HCT116 (cell line): ENCODE measurements around the gene PDSS2. TPM values are rescaled to one million over a fixed set of nuclear protein-coding genes. Genes with fewer than 3 reads are reported as not detected.

Source experiments
- ATAC-seq: fragments of 200-7000 bp; cut with Tn5 transposase; 2 replicates; pipeline ENCODE4 v1.9.1; 2020; ENCODE audit warnings: mild to moderate bottlenecking, moderate library complexity
- BruUV-seq: library from RNA; stranded (reverse); fragments of 400-500 nt; replicated peaks from 2 replicates; lab custom pipeline; 2021; lab: Mats Ljungman, UMichigan
- CTCF ChIA-PET: fragments of 300-600 bp; sonication (Branson Sonifier 250); formaldehyde crosslinking; loops from one replicate; lab custom pipeline; 2021; ENCODE audit warnings: antibody characterized with exemption; lab: Charles Lee
- POLR2A ChIA-PET: fragments of 300-600, 350-600 bp; sonication (Branson Sonifier 250); formaldehyde crosslinking; loops from one replicate; lab custom pipeline; 2021; ENCODE audit warnings: antibody characterized with exemption; lab: Charles Lee
- RAD21 ChIA-PET, 2 experiments: fragments of 300-600 bp; sonication (Branson Sonifier 250); formaldehyde crosslinking; loops; one replicate each; lab custom pipeline; 2023; ENCODE audit warnings: low total read pairs in 2 of 2; ENCODE audit not compliant: uncharacterized antibody in 2 of 2, unreplicated experiment in 2 of 2, low non-redundant PET in 1 of 2; lab: Charles Lee
- DNase-seq: peaks from one replicate; pipeline ENCODE4 v3.0.0-alpha.2; 2010; ENCODE audit warnings: low read depth, low spot score
- H2AFZ ChIP-seq: fragments of 200-600 bp; shearing (Covaris generic), sonication (generic); 2 replicates; pipeline ENCODE4 v1.6.1; 2017; ENCODE audit warnings: low read depth, mixed run types, mixed read lengths, antibody characterized with exemption, low read length; ENCODE audit not compliant: poor library complexity, severe bottlenecking
- H3K27ac ChIP-seq: 2 replicates; pipeline ENCODE4 v1.5.1; 2012; ENCODE audit warnings: low read depth, low read length
- H3K27me3 ChIP-seq: fragments of 200-600 bp; sonication (generic); 2 replicates; pipeline ENCODE4 v1.6.1; 2016; ENCODE audit warnings: mixed run types, low read length, mixed read lengths; ENCODE audit not compliant: insufficient read depth
- H3K36me3 ChIP-seq, 2 experiments: fragments of 200-500 bp in 1 of 2; fragments of 200-600 bp in 1 of 2; sonication (Bioruptor generic) in 1 of 2; sonication (generic) in 1 of 2; 2 replicates each; pipeline versions ENCODE4 v1.5.1 to v1.6.1; 2014 to 2016; ENCODE audit warnings: low read length in 2 of 2, inconsistent platforms in 1 of 2, mixed read lengths in 1 of 2, mixed run types in 1 of 2; ENCODE audit not compliant: insufficient read depth in 2 of 2, control insufficient read depth in 1 of 2
- H3K4me1 ChIP-seq, 2 experiments: fragments of 200-600 bp in 1 of 2; sonication (generic) in 1 of 2; 2 replicates each; pipeline versions ENCODE4 v1.5.1 to v1.6.1; 2012 to 2017; ENCODE audit warnings: low read length in 2 of 2, inconsistent platforms in 1 of 2, mild to moderate bottlenecking in 1 of 2, mixed read lengths in 1 of 2, mixed run types in 1 of 2, moderate library complexity in 1 of 2; ENCODE audit not compliant: insufficient read depth in 2 of 2, control insufficient read depth in 1 of 2
- H3K4me2 ChIP-seq: fragments of 200-600 bp; sonication (generic); 2 replicates; pipeline ENCODE4 v1.6.1; 2017; ENCODE audit warnings: mixed run types, low read length, mixed read lengths
- H3K4me3 ChIP-seq, 2 experiments: fragments of 200-600 bp in 1 of 2; sonication (generic) in 1 of 2; replicated peaks in 1 of 2; 2 replicates each; pipeline ENCODE4 v1.5.1; 2011 to 2016; ENCODE audit warnings: low read length in 2 of 2, control low read depth in 1 of 2, low read depth in 1 of 2, mild to moderate bottlenecking in 1 of 2, mixed read lengths in 1 of 2, mixed run types in 1 of 2
- H3K79me2 ChIP-seq: fragments of 200-600 bp; sonication (generic); 2 replicates; pipeline ENCODE4 v1.6.1; 2017; ENCODE audit warnings: mild to moderate bottlenecking, mixed run types, low read length, moderate library complexity, mixed read lengths; ENCODE audit not compliant: insufficient read depth
- H3K9ac ChIP-seq: fragments of 200-600 bp; sonication (generic); 2 replicates; pipeline ENCODE4 v1.6.1; 2016; ENCODE audit warnings: low read length, mixed read lengths
- H3K9me2 ChIP-seq: fragments of 200-600 bp; sonication (generic), shearing (Covaris generic); 2 replicates; pipeline ENCODE4 v1.6.1; 2017; ENCODE audit warnings: mixed run types, mild to moderate bottlenecking, moderate library complexity; ENCODE audit not compliant: insufficient read depth
- H3K9me3 ChIP-seq, 2 experiments: fragments of 200-500 bp in 1 of 2; fragments of 200-600 bp in 1 of 2; sonication (Bioruptor generic) in 1 of 2; sonication (generic) in 1 of 2; 2 replicates each; pipeline ENCODE4 v1.6.1; 2014 to 2017; ENCODE audit warnings: low read length in 2 of 2, mixed read lengths in 2 of 2, inconsistent platforms in 1 of 2, low read depth in 1 of 2, mild to moderate bottlenecking in 1 of 2, mixed run types in 1 of 2, moderate library complexity in 1 of 2; ENCODE audit not compliant: control insufficient read depth in 1 of 2, insufficient read depth in 1 of 2
- H4K20me1 ChIP-seq: fragments of 200-600 bp; sonication (generic), shearing (Covaris generic); 2 replicates; pipeline ENCODE4 v1.6.1; 2017; ENCODE audit warnings: mixed run types, mild to moderate bottlenecking, moderate library complexity; ENCODE audit not compliant: insufficient read depth
- ATF3 ChIP-seq: IDR thresholded peaks from 2 replicates; pipeline ENCODE4 v1.6.1; 2012
- CEBPB ChIP-seq: IDR thresholded peaks from 2 replicates; pipeline ENCODE4 v1.6.1; 2012; ENCODE audit warnings: low read depth
- CTCF ChIP-seq, 3 experiments: fragments of 200-600 bp in 1 of 3; sonication (generic) in 1 of 3; IDR thresholded peaks in 2 of 3; conservative IDR thresholded peaks in 1 of 3; 2 replicates each; pipeline ENCODE4 v1.5.1; 2012 to 2017; ENCODE audit warnings: low read depth in 2 of 3, low read length in 2 of 3, antibody characterized with exemption in 1 of 3, borderline replicate concordance in 1 of 3, control low read depth in 1 of 3, mild to moderate bottlenecking in 1 of 3, mixed read lengths in 1 of 3, mixed run types in 1 of 3, moderate library complexity in 1 of 3; ENCODE audit not compliant: insufficient read depth in 1 of 3
- EGR1 ChIP-seq: IDR thresholded peaks from 2 replicates; pipeline ENCODE4 v1.6.1; 2012; ENCODE audit warnings: low read depth
- EZH2 ChIP-seq: fragments of 200-600 bp; sonication (generic); IDR thresholded peaks from 2 replicates; pipeline ENCODE4 v1.6.1; 2017; ENCODE audit warnings: antibody characterized with exemption, mixed run types
- FOSL1 ChIP-seq: IDR thresholded peaks from 2 replicates; pipeline ENCODE4 v1.6.1; 2012; ENCODE audit warnings: low read depth
- MAX ChIP-seq: IDR thresholded peaks from 2 replicates; pipeline ENCODE4 v1.6.1; 2012
- POLR2A ChIP-seq: IDR thresholded peaks from 2 replicates; pipeline ENCODE4 v1.7.0; 2011; ENCODE audit warnings: borderline replicate concordance; ENCODE audit not compliant: insufficient read depth, insufficient read length; ENCODE audit errors: extremely low read depth
- POLR2AphosphoS5 ChIP-seq: IDR thresholded peaks from 2 replicates; pipeline ENCODE4 v1.6.1; 2011; ENCODE audit warnings: mild to moderate bottlenecking, low read depth, low read length, moderate library complexity
- RAD21 ChIP-seq: IDR thresholded peaks from 2 replicates; pipeline ENCODE4 v1.6.1; 2012; ENCODE audit warnings: low read depth, mild to moderate bottlenecking
- SP1 ChIP-seq: IDR thresholded peaks from 2 replicates; pipeline ENCODE4 v1.6.1; 2012; ENCODE audit warnings: low read depth
- YY1 ChIP-seq: IDR thresholded peaks from 2 replicates; pipeline ENCODE4 v1.6.1; 2011; ENCODE audit warnings: low read length, low read depth, moderate library complexity, mild to moderate bottlenecking; ENCODE audit not compliant: insufficient replicate concordance; ENCODE audit errors: extremely low read depth
- ZFX ChIP-seq: fragments of 450-650 bp; IDR thresholded peaks from 2 replicates; pipeline ENCODE4 v1.6.1; 2017
- intact Hi-C: fragments of 100-400 bp; cut with micrococcal nuclease; formaldehyde crosslinking; loops from 2 replicates; pipeline ENCODE4 v1.10.0; 2022
- total RNA-seq: library from RNA; stranded (reverse); gene quantifications from one replicate; pipeline ENCODE4 v1.2.1, GENCODE V29; 2021; ENCODE audit not compliant: unreplicated experiment

The PDSS2 gene
- total RNA-seq, 1 experiment from 2014 or later, result 12.2 TPM

GRCh38 chr6:107114213-107114925, 345.0 kb downstream of the PDSS2 start (continued):
- TF ChIP-seq POLR2AphosphoS5 (peak; percentile 52; the same call in 1 of the 2 replicates), RAD21 (peak; percentile 47), MAX (peak; percentile 69), EGR1 (no peak; the same call in 1 of the 2 replicates), ZFX (peak; percentile 87), YY1 (peak; percentile 65), POLR2A (no peak)

GRCh38 chr6:107110200-107110599, 349.2 kb downstream of the PDSS2 start:
- Histone ChIP-seq H3K36me3 (no peaks in the 10 kb centered on the region), H3K27me3 (no peaks in the 10 kb centered on the region), H3K9ac (no peak overlapping the region), H3K27ac (no peak overlapping the region), H3K9me2 (no peaks in the 10 kb centered on the region), H3K9me3 (no peaks in the 10 kb centered on the region), H3K4me3 (no peak overlapping the region), H4K20me1 (no peaks in the 10 kb centered on the region), H3K79me2 (no peaks in the 10 kb centered on the region), H3K4me2 (no peak overlapping the region), H2AFZ (no peak overlapping the region), H3K4me1 (peaks cover 5 to 9% of the 10 kb centered on the region in 2 experiments; a peak in 3 of 4 replicates)
- no peak for DNase-seq
- ChIA-PET RAD21 (no interaction called here), CTCF (no interaction called here), POLR2A (no interaction called here)
- no TSS peak for BruUV-seq
- intact Hi-C loops, result loop anchor here (5.0 kb wide), 1 partner anchor 663 kb away; no protein-coding TSS in a partner anchor
- no peak for ATAC-seq
- TF ChIP-seq EZH2 (no peak), CEBPB (no peak), SP1 (no peak), ATF3 (no peak), EGR1 (no peak), POLR2AphosphoS5 (no peak), CTCF (IDR thresholded peaks at IDR 0.05 in 2 of 3, conservative IDR thresholded peaks at IDR 0.05 in 1 of 3; ENCODE audit: borderline replicate concordance in 1 of 3, insufficient read depth in 1 of 3, low read depth in 2 of 3, low read length in 2 of 3) (no peak), FOSL1 (no peak), ZFX (no peak)
